ENCODE data around the gene RCSD1. TPM values are rescaled to one million over a fixed set of nuclear protein-coding genes. Genes with fewer than 3 reads are reported as not detected.

Gene RCSD1
- total and polyA plus RNA-seq, 3 donors from 2014 or later, result 13.8 to 24.7 (median 14.1) TPM

DNA sequence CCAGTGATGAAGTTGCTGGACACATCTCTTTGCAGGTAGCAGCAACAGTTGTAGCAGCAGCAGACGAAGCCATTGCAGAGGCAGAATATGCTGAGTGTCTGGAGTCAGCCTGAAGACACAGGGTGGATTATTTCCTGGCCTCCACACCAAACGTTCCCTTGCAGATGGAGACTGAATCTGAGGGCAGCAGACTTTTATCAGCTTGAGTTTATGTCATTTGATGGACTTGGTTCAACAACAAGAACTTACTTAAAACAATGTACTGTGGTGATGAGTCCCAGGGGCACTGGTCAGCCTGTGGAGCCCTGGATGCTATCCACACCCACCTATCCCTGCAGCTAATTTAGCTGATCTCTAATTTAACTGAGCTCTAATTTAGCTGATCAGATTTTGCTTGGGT, 74.7 kb downstream of the RCSD1 start:
- H3K36me3 ChIP-seq (ENCODE audit: low read depth, missing control alignments), result no peaks in the 10 kb centered on the region
- no peak overlapping the region for H3K27ac ChIP-seq
- 36 to 44% methylated on average over 2 of the region's 2 CpGs for WGBS, 2 donors
- intact Hi-C loops (cut with DNase I; ENCODE audit: low total_unique reads), result no loop called here
- no peaks in the 10 kb centered on the region for H3K9me3 ChIP-seq
- TF ChIP-seq, protein P1, sequence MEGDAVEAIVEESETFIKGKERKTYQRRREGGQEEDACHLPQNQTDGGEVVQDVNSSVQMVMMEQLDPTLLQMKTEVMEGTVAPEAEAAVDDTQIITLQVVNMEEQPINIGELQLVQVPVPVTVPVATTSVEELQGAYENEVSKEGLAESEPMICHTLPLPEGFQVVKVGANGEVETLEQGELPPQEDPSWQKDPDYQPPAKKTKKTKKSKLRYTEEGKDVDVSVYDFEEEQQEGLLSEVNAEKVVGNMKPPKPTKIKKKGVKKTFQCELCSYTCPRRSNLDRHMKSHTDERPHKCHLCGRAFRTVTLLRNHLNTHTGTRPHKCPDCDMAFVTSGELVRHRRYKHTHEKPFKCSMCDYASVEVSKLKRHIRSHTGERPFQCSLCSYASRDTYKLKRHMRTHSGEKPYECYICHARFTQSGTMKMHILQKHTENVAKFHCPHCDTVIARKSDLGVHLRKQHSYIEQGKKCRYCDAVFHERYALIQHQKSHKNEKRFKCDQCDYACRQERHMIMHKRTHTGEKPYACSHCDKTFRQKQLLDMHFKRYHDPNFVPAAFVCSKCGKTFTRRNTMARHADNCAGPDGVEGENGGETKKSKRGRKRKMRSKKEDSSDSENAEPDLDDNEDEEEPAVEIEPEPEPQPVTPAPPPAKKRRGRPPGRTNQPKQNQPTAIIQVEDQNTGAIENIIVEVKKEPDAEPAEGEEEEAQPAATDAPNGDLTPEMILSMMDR (IDR thresholded peaks at IDR 0.05), result no peak
- TF ChIP-seq POLR2A (IDR thresholded peaks at IDR 0.05), result no peak
- no peaks in the 10 kb centered on the region for H3K4me1 ChIP-seq
- no peak overlapping the region for H3K4me3 ChIP-seq
- H3K27me3 ChIP-seq, result no peaks in the 10 kb centered on the region
- no peak for DNase-seq

DNA sequence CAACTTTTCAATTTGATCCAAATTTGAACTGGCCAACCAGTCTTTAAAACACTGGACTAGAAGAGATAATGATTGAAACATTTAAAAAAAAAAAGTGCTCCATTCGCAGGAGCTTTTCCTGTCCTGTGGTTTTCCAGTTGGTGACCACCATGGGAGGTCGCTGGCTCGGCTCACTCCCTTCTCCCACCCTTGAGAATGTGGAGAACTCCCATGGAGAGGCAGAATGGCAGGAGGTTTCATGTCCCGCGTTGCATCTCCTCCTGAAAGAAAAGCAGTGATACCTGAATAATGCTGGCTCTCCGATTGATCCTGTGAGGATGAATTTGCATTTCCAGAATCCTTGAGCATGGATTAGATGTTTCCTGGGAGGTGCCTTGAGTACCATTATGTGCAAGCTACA, 75.2 kb downstream of the RCSD1 start:
- Histone ChIP-seq H3K4me1 (no peaks in the 10 kb centered on the region), H3K27ac (no peak overlapping the region), H3K4me3 (no peak overlapping the region), H3K27me3 (no peaks in the 10 kb centered on the region), H3K36me3 (ENCODE audit: low read depth, missing control alignments) (no peaks in the 10 kb centered on the region), H3K9me3 (no peaks in the 10 kb centered on the region)
- no peak for TF ChIP-seq POLR2A (IDR thresholded peaks at IDR 0.05)
- TF ChIP-seq, protein P1 (IDR thresholded peaks at IDR 0.05), result no peak
- 64 to 66% methylated on average over 6 of the region's 6 CpGs for WGBS, 2 donors
- intact Hi-C loops (cut with DNase I; ENCODE audit: low total_unique reads), result no loop called here
- no peak for DNase-seq

DNA sequence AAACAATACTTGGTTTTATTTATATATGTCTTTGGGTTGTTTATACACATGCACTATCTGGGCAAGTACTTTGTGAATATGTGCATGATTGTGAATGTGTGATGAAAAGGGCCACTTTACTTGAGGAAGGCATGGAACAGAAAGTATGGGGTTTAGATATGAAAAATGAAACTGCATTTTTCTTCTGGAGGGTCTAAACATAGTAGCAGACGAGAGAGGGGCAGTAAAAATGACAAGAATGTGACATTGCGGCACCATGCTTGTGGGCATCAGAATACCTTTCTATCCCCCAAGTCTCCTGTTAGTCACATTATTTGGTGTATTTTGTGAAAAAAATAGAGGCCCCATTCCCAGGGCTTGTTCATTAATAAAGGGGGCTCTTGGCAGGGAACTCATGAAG, 76.3 kb downstream of the RCSD1 start:
- no peak for DNase-seq
- H3K27me3 ChIP-seq, result no peaks in the 10 kb centered on the region
- no peaks in the 10 kb centered on the region for H3K36me3 ChIP-seq (ENCODE audit: low read depth, missing control alignments)
- WGBS, 2 donors, result 88 to 92% methylated on average over 2 of the region's 2 CpGs
- no peaks in the 10 kb centered on the region for H3K4me1 ChIP-seq
- no peaks in the 10 kb centered on the region for H3K9me3 ChIP-seq
- intact Hi-C loops (cut with DNase I; ENCODE audit: low total_unique reads), result no loop called here
- H3K27ac ChIP-seq, result no peak overlapping the region
- no peak for TF ChIP-seq POLR2A (IDR thresholded peaks at IDR 0.05)
- TF ChIP-seq, protein P1 (IDR thresholded peaks at IDR 0.05), result no peak
- no peak overlapping the region for H3K4me3 ChIP-seq

DNA sequence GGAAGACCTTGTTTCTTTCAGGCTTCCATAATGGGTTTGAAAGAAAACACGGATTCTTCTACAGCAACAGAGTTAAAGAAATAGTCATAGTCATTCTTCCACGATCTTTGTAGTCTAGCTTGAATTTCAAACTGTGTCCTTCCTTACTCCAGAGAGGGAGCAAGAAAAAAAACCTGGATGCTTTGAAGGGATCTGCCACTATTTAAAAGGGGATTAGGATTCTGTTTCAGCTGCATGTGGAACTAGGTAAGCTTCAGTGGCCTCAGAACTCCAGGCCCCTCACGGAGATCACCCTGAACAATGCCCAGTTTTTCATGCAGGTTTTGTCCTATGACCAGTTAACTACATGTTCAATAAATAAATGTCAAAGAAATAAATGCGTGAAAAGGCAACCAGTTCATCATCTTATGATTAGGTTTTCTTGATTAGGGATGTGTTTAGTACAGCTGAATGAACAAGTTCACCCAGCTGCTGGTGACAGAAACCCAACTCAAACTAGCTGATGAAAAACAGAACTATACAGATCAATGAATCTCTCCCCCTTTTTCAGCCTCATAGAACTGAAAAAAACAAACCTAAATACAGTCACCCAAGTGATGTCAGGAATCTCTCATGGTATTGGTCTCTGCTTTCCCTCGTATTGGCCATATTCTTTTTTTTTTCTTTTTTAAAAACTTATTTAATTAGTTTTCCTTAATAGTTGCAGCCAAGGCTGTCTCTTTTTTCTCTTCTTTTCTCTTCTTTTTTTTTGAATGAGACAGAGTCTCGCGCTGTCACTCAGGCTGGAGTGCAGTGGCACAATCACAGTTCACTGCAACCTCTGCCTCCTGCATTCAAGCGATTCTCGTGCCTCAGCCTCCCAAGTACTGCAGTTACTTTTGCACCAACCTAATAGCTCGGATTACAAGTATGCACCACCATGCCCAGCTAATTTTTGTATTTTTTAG, 77.2 kb downstream of the RCSD1 start:
- Histone ChIP-seq H3K9me3 (no peaks in the 10 kb centered on the region), H3K27me3 (no peaks in the 10 kb centered on the region), H3K36me3 (ENCODE audit: low read depth, missing control alignments) (no peaks in the 10 kb centered on the region), H3K27ac (no peak overlapping the region), H3K4me1 (no peaks in the 10 kb centered on the region), H3K4me3 (no peak overlapping the region)
- TF ChIP-seq, protein P1 (IDR thresholded peaks at IDR 0.05), result no peak
- no peak for TF ChIP-seq POLR2A (IDR thresholded peaks at IDR 0.05)
- 83% methylated on average over 10 of the region's 10 CpGs for WGBS, 2 donors
- intact Hi-C loops (cut with DNase I; ENCODE audit: low total_unique reads), result no loop called here
- no peak for DNase-seq

Data from testis (tissue), 3 donors.